Central memory CD8-positive, alpha-beta T cell (primary cell): ENCODE measurements around the gene CBX3.
"Not testable (repeated sequence)": the region's sequence is repeated elsewhere in the genome, so short reads cannot be mapped to it uniquely, and the experiment has no call there.

Experiments used
- ATAC-seq: fragments of 150-1000 bp; cut with Tn5 transposase; replicated peaks from 2 replicates; pipeline ENCODE4 v1.10.0; 2022; ENCODE audit warnings: mild to moderate bottlenecking, moderate FRiP score, moderate number of reproducible peaks; ENCODE audit not compliant: poor library complexity, severe bottlenecking; ENCODE audit errors: extremely low read depth
- DNase-seq, 2 donors: peaks; one replicate each; pipeline ENCODE4 v3.0.0; 2021; ENCODE audit warnings: low spot score in 2 of 2
- H3K27ac Mint-ChIP-seq: one replicate; pipeline ENCODE4 v1.8.0; 2022; ENCODE audit warnings: low read depth, mild to moderate bottlenecking, moderate library complexity, mixed read lengths
- H3K27me3 Mint-ChIP-seq: one replicate; pipeline ENCODE4 v1.8.0; 2022; ENCODE audit warnings: mixed read lengths
- H3K36me3 Mint-ChIP-seq: one replicate; pipeline ENCODE4 v1.8.0; 2022; ENCODE audit warnings: mild to moderate bottlenecking, moderate library complexity, mixed read lengths; ENCODE audit not compliant: insufficient read depth
- H3K4me1 Mint-ChIP-seq: one replicate; pipeline ENCODE4 v1.8.0; 2022; ENCODE audit warnings: mixed read lengths
- H3K4me3 Mint-ChIP-seq: one replicate; pipeline ENCODE4 v1.8.0; 2022; ENCODE audit warnings: mild to moderate bottlenecking, moderate library complexity, mixed read lengths
- H3K9me3 Mint-ChIP-seq: one replicate; pipeline ENCODE4 v1.8.0; 2022; ENCODE audit warnings: mixed read lengths

CBX3 gene

GRCh38 chr7:26194764-26195163 lies 6.8 kb upstream of the CBX3 start:
- Mint-ChIP-seq H3K4me3 (peak overlapping the region; percentile 100), H3K27ac (peak overlapping the region; percentile 92), H3K4me1 (peaks cover 82% of the 10 kb centered on the region), H3K36me3 (peaks cover 98% of the 10 kb centered on the region)
- ATAC-seq, H3K27me3 Mint-ChIP-seq, DNase-seq, H3K9me3 Mint-ChIP-seq: not testable (repeated sequence)

- no peaks in the 10 kb centered on the region for H3K27me3 Mint-ChIP-seq
- no peak for DNase-seq
Observed at GRCh38 chr7:26195182-26195581, 6.4 kb upstream of the CBX3 start.

DNA sequence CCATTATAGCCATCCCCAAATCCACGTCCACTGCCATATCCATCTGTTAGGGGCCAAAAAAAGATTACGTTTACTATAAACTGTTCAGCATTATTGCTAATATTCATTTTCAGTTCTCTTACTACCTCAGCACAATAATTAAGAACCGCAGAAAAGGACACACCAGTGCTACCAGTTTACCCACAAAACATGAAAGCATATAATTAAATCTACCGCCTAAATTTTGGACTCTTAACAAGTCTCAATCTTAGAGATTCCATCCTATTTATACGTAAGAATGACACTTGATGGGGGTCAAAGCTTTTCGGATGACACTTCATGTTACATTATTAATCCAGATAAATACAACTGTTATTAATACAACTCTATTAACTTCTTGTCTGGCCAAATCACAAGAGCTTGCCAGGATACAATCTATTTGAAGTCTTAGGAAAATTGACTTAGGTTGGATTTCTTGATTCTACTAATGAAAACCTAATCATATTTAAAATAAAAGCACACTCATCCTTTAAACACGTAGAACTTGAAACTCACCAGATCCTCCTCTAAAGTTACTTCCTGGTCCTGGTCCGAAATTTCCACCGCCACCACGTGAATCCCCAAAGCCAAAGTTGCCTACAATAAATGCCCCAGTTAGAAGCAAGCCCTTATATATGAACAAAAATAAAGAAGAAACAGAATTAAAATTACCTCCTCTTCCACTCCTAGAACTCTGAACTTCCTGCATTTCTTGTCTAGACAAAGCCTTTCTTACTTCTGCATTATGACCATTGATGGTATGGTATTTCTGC lies 5.5 kb upstream of the CBX3 start:
- Mint-ChIP-seq H3K27me3 (no peaks in the 10 kb centered on the region), H3K4me3 (peak overlapping the region; percentile 100), H3K36me3 (peaks cover 98% of the 10 kb centered on the region), H3K9me3 (no peaks in the 10 kb centered on the region), H3K27ac (peak overlapping the region; percentile 92), H3K4me1 (peaks cover 80% of the 10 kb centered on the region)
- no peak for ATAC-seq
- DNase-seq = no peak

More at GRCh38 chr7:26195182-26195581, 6.4 kb upstream of the CBX3 start:
- H3K27ac Mint-ChIP-seq = peak overlapping the region; percentile 92
- H3K4me3 Mint-ChIP-seq = peak overlapping the region; percentile 100
- peaks cover 98% of the 10 kb centered on the region for H3K36me3 Mint-ChIP-seq
- H3K4me1 Mint-ChIP-seq = peaks cover 83% of the 10 kb centered on the region
- ATAC-seq = no peak
- no peaks in the 10 kb centered on the region for H3K9me3 Mint-ChIP-seq

DNA sequence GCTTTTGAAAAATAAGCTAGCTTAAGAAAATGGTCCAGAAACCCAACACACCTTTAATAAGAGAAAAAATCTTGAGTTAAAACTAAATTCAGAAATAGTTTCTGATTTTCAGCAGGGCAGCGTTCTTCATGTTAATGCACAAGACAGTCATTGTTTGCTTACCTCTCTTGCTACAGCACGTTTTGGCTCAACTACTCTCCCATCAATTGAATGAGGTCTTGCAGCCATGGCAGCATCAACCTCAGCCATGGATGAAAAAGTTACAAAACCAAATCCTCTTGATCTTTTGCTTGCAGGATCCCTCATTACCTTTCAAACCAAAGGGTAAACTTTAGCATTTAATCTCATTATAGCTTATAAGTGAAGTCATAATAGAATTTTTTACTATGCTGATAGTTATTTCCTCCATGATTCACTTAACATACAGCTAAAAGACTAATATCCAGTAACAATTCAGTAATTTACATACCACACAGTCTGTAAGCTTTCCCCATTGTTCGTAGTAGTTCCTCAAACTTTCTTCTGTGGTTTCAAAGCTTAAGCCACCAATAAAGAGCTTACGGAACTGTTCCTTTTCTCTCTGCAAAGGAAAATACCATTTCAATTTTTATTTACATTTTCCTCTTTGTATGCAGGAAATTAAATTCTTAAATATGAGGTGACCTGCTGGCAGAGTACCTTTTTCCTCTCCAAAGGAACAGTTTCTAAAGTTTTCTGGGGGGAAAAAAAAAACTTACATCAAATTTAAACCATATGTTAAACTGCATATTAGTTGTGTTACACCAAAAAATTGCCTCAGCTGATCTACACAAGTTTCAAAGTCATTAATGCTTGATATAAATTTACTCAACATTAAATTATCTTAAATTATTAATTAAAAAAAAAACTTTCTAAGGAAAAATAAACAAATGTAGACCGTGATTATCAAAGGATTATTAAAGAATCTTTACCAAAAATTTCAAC lies 4.1 kb upstream of the CBX3 start:
- peak overlapping the region; percentile 100 for H3K27ac Mint-ChIP-seq
- H3K27me3 Mint-ChIP-seq = no peaks in the 10 kb centered on the region
- peaks cover 72% of the 10 kb centered on the region for H3K4me1 Mint-ChIP-seq
- peaks cover 91% of the 10 kb centered on the region for H3K36me3 Mint-ChIP-seq
- peak overlapping the region; percentile 100 for H3K4me3 Mint-ChIP-seq
- DNase-seq (no peak), ATAC-seq (no peak)
- H3K9me3 Mint-ChIP-seq = no peaks in the 10 kb centered on the region

DNA sequence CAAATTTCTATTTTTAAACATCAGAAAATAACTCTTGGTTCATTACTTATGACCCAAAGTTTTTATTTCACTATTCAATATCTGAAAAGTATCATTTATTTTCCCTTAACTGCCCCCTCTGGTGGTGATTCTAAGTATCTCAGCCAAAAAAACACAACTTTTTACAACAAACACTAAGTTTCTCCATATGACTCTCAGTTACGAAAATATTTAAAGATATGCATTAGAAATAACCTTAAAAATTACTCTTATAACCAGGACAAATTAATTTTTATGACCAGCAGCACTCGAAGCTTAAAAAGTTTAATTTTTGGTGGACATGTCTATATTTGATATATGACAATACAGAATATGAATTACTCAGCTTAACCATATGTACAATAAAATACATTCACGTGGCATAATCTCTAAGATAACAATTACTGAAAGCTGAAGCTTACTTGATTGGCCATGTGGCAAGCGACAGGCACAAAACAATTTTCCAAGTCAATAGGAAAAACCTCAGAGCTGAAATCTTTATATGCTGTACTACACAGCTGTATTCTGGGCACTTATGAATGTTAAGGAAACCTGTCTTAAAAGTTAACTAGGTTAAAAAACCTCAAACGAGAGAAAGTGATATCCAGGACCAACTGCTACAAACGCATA lies 3.3 kb upstream of the CBX3 start:
- peaks cover 72% of the 10 kb centered on the region for H3K4me1 Mint-ChIP-seq

DNA sequence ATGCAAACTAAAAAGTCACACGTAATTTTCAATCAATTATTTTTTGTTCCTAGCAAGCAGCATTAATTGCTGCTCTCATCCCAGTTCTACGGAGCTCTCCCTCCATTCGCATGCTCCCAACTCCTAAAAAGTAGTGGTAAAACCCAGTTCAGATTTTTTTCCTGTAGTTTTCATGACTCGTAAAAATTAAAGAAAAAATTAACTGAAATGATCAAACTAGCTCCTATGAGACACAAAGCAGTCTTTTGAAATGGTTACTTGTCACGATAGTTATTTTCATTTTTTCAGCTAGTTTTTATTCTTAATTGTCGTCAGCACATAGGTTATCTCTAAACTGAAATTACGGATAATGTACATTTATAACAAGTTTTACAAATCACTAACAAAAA lies 2.8 kb upstream of the CBX3 start:
- Mint-ChIP-seq H3K27me3 (no peaks in the 10 kb centered on the region), H3K4me1 (peaks cover 72% of the 10 kb centered on the region), H3K9me3 (no peaks in the 10 kb centered on the region), H3K36me3 (peaks cover 84% of the 10 kb centered on the region), H3K27ac (peak overlapping the region; percentile 100), H3K4me3 (peak overlapping the region; percentile 100)
- DNase-seq (no peak), ATAC-seq (no peak)

More for the DNA sequence above, 3.3 kb upstream of the CBX3 start:
- Mint-ChIP-seq H3K9me3 (no peaks in the 10 kb centered on the region), H3K4me3 (peak overlapping the region; percentile 100), H3K36me3 (peaks cover 87% of the 10 kb centered on the region), H3K27me3 (no peaks in the 10 kb centered on the region), H3K27ac (peak overlapping the region; percentile 100)
- ATAC-seq (no peak), DNase-seq (no peak)

GRCh38 chr7:26199301-26200037 lies 2.1 kb upstream of the CBX3 start:
- peaks cover 77% of the 10 kb centered on the region for H3K36me3 Mint-ChIP-seq
- ATAC-seq (no peak), DNase-seq (peak in 1 of 2 donors; percentile 60)
- H3K27ac Mint-ChIP-seq = peak overlapping the region; percentile 100
- H3K9me3 Mint-ChIP-seq = no peaks in the 10 kb centered on the region
- H3K4me1 Mint-ChIP-seq = peaks cover 72% of the 10 kb centered on the region
- H3K4me3 Mint-ChIP-seq = peak overlapping the region; percentile 100
- no peaks in the 10 kb centered on the region for H3K27me3 Mint-ChIP-seq

GRCh38 chr7:26200038-26200443 lies 1.5 kb upstream of the CBX3 start:
- ATAC-seq (peak; percentile 36), DNase-seq (peak; percentile 73 to 77)
- H3K27ac Mint-ChIP-seq = peak overlapping the region; percentile 100
- H3K4me3 Mint-ChIP-seq = peak overlapping the region; percentile 100
- peaks cover 74% of the 10 kb centered on the region for H3K4me1 Mint-ChIP-seq
- H3K27me3 Mint-ChIP-seq = no peaks in the 10 kb centered on the region
- H3K9me3 Mint-ChIP-seq = no peaks in the 10 kb centered on the region
- peaks cover 71% of the 10 kb centered on the region for H3K36me3 Mint-ChIP-seq

DNA sequence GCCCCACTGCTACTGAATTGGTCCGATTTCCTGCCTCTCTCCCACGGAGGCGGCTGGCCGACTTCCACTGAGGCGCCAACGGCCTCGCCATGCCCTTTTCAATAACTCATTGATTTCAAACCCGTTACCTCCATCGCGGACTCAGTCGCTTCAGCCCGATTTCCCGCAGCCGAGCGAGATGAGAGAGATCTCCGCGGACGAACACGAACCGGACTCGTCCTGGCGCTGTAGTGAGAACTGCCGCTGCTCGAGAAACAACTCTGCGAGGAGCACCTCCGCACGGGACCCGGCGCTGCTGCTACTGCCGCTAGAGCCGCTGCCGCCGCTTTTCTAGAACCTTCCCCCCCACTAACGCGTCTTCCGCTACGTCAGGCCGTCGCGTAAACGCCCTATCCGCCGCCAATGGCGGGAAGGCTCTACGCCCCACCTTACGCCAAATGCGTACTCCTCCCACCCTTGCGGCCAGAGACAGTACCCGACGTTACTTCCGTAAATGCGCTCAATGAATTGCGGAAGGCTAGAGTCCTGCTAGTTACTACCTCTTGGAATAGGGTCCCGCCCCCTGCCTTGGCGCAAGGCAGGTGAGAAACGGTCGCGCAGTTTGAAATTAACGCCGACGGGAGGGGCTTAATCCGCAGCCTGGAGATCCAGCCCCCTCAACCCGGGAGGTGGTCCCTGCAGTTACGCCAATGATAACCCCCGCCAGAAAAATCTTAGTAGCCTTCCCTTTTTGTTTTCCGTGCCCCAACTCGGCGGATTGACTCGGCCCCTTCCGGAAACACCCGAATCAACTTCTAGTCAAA lies 900 bp upstream of the CBX3 start, which contains the start of gene HNRNPA2B1:
Gene HNRNPA2B1, minus strand, starts transcription at position 303 of the 803 bp plus-strand sequence. Its CDS starts 169 bp downstream, at position 134.
- peak within 1 kb of the TSS; percentile 100 for H3K27ac Mint-ChIP-seq
- H3K36me3 Mint-ChIP-seq = peaks cover 69% of the 10 kb centered on the region
- ATAC-seq (peak; percentile 72), DNase-seq (peak; percentile 99)
- no peaks in the 10 kb centered on the region for H3K27me3 Mint-ChIP-seq
- H3K4me1 Mint-ChIP-seq = peaks cover 74% of the 10 kb centered on the region
- H3K4me3 Mint-ChIP-seq = peak within 1 kb of the TSS; percentile 100
- H3K9me3 Mint-ChIP-seq = no peaks in the 10 kb centered on the region

GRCh38 chr7:26202019-26202990 lies 760 bp downstream of the CBX3 start:
- no peak for DNase-seq
- ATAC-seq = no peak
- Mint-ChIP-seq H3K4me3 (peak overlapping the region; percentile 100), H3K27ac (peak overlapping the region; percentile 100), H3K4me1 (peaks cover 71% of the 10 kb centered on the region), H3K36me3 (peaks cover 68% of the 10 kb centered on the region), H3K9me3 (no peaks in the 10 kb centered on the region), H3K27me3 (no peaks in the 10 kb centered on the region)
